GM21381 (cell line): ENCODE data around the gene SCUBE2.
"Not testable (repeated sequence)": the region's sequence is repeated elsewhere in the genome, so short reads cannot be mapped to it uniquely, and the experiment has no call there.

ENCODE experiments used
- ATAC-seq: cut with Tn5 transposase; IDR thresholded peaks from one replicate; pipeline ENCODE4 v1.9.1; 2021; ENCODE audit warnings: mild to moderate bottlenecking, moderate library complexity; ENCODE audit not compliant: unreplicated experiment

The SCUBE2 gene

DNA sequence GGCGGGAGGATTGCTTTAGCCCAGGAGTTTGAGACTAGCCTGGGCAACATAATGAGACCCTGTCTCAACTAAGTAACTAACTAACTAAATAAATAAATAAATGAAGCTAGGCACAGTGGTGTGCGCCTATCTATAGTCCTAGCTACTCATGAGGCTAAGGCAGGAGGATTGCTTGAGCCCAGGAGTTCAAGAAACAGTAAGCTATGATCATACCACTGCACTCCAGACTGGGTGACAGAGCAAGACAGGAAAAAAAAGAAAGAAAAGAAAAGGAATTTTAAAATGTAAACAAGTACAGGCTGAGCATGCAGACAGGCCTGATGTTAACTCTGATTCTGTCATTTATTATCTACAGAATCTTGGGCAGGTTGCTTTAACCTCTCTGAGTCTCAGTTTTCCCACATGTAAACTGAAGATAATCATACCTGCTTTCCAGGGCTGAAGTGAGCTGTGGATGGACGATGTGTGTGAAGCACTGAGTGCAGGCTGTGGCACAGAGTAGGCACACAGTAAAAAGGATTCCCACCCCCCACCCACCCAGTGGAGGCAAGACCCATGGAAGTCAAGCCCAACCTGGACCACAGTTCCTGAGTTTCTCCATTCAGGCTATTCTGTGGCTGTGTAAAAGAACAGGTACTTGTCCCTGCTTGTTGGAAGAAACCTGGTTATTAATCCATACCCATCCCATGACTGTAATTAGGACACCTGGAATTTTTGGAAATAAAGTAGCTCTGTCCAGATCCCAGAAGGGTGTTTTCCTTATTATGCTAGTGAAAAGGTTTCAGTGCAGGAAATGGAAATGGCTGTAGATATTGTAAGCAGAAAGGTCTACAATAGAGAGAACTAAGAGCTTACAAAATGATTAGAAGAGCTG is 18.7 kb upstream of the SCUBE2 start:
- no peak for ATAC-seq

GRCh38 chr11:9104580-9104979 is 13.2 kb upstream of the SCUBE2 start:
- ATAC-seq, result no peak

DNA sequence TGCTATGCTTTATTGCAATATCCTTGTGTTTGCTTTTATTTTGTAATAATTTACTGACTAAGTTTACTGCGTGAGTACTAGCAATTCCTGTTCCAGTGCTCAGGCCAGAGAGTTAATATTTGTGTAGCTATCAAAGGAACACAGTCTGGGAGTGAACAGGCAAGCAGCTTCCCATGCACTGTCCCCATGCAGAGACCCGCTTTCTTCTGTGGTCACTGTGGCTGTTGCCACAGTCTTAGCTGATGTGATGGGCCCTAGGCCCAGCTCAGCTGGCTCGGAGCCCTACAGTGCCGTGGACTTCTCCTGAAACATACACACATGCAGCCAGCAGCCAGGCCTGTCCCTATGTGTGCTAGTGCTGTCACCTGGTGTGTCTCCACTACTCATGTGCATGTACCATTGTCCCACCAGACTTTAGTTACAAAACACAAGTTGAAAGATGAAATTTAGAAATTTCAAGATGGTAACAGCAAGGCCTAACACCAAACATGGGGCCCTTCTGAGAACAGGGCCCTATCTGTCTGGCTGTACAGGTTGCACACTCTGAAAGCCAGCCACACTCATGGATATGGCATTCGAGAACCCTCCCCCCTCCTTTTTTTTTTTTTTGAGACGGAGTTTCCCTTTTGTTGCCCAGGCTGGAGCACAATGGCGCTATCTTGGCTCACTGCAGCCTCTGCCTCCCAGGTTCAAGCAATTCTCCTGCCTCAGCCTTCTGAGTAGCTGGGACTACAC is 12.3 kb upstream of the SCUBE2 start:
- ATAC-seq, result no peak

GRCh38 chr11:9099617-9100016 is 8.2 kb upstream of the SCUBE2 start:
- ATAC-seq, result no peak

GRCh38 chr11:9098455-9098854 is 7.1 kb upstream of the SCUBE2 start:
- not testable (repeated sequence) for ATAC-seq

DNA sequence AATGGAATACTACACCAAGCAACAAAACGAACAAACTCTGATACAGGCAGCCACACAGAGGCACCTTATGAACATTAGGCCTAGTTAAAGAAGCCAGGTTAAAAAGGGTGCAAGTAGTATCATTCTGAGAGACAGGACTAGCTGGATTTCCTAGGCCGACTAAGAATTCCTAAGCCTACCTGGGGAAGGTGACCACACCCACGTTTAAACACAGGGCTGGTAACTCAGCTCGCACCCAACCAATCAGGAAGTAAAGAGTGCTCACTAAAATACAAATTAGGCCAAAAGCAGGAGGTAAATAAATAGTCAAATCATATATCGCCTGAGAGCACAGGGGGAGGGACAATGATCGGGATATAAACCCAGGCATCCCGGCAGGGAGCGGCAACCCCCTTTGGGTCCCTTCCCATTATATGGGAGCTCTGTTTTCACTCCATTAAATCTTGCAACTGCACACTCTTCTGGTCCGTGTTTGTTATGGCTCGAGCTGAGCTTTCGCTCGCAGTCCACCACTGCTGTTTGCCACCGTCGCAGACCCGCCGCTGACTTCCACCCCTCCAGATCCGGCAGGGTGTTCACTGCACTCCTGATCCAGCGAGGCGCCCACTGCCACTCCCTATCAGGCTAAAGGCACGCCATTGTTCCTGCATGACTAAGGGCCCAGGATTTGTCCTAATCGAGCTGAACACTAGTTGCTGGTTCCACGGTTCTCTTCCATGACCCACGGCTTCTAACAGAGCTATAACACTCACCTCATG is 6.0 kb upstream of the SCUBE2 start:
- ATAC-seq, result not testable (repeated sequence)

- no peak for ATAC-seq
Measured at GRCh38 chr11:9096427-9096826, 5.0 kb upstream of the SCUBE2 start.

GRCh38 chr11:9095421-9095820 is 4.0 kb upstream of the SCUBE2 start:
- no peak for ATAC-seq

- no peak for ATAC-seq
Measured at GRCh38 chr11:9094420-9094819, 3.0 kb upstream of the SCUBE2 start.

DNA sequence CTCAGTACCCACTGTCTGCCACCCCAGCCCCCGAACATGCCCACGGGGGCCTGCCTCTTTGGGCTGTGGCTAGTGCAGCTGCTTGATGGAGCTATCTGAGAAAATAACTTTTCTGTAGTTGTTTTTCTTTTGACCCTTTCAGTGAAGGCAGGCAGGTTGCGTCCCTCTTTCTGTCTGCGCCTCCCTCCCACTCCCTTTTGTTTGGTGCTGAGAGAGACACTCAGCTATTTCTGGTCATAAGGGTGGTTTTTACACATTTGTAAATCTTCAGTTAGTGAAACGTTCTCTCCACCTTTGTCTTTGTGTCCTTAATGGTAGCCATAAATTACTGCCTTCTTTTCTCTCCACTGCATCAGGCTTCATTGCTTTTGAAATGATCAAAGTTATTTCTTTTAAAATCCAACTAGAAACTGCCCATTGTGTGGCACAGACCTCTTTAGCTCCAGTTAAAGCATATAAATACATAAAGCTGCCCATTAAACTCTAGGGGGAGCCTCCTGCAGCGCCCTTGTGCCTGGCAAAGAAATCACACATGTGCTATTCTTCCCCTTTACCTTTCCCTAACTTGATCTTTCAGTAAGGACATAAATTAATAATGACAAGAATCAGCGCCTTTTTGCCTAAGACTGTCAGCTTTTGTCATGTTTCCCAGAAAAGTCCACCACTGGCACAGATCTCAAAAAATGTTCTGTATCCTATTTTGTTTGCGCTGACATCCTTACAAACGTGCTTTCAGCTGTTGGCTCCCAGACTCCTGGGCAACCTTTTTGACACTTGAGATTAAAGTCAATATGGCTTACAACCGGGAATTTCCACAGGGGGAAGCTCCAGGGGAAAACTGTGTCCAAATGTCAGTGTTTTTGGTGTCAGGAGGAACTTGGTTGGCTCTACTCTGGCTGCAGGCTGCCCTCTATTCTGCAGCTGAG is 1.7 kb upstream of the SCUBE2 start:
- ATAC-seq, result no peak

- ATAC-seq, result no peak
Measured at GRCh38 chr11:9092072-9092471, 673 bp upstream of the SCUBE2 start.

DNA sequence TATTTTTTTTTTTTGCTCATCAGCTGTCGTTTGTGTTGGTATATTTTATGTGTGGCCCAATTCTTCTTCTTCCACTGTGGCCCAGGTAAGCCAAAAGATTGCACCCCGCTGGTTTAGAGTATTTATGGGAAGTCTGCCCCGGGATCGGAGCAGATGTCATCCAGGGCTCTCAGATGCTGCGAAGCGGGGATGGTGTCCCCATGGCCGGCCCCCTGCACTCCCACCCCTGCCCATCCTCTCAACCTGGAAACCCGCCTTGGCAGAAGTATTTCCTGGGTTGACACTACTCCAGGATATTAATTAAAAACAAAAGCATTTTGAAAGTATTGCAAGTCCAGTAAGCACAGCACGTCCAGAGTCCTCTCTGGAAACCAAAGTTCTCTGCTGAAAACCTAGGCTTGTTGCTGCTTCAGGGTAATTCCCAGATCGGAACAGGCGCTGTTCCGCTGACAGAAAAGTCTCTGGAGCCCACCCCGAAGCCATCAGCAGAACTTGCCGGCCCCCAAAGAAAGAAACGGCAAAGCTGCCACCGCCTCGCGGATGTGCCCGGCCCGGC is 833 bp downstream of the SCUBE2 start:
- no peak for ATAC-seq

GRCh38 chr11:9089636-9090035 is 1.8 kb downstream of the SCUBE2 start:
- ATAC-seq, result no peak

GRCh38 chr11:9089061-9089460 is 2.3 kb downstream of the SCUBE2 start:
- no peak for ATAC-seq

GRCh38 chr11:9082575-9082974 is 8.8 kb downstream of the SCUBE2 start:
- no peak for ATAC-seq

DNA sequence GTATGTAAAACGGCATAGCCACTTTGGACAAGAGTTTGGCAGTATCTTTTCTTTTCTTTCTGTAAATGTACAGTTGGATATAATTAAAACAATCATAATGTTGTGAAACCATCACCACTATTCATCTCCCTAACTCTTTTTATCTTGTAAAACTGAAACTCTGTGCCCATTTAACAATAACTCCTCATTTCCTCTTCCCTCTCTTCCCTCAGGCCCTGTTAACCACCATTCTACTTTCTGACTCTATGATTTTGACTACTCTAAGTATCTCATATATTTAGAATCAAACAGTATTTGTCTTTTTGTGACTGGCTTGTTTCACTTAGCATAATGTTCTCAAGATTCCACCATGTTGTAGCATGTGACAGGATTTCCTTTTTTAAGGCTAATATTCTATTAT is 10.2 kb downstream of the SCUBE2 start:
- ATAC-seq, result no peak

GRCh38 chr11:9078113-9079086 is 13.0 kb downstream of the SCUBE2 start:
- no peak for ATAC-seq

- ATAC-seq, result no peak
Measured at GRCh38 chr11:9077164-9077563, 14.2 kb downstream of the SCUBE2 start.

- no peak for ATAC-seq
Measured at GRCh38 chr11:9076661-9077060, 14.7 kb downstream of the SCUBE2 start.
